Fibroblast of upper back skin (primary cell): ENCODE results near the gene GPATCH8.
"Not testable (repeated sequence)": the region's sequence is repeated elsewhere in the genome, so short reads cannot be mapped to it uniquely, and the experiment has no call there.

Experiments used
- DNase-seq: peaks from one replicate; pipeline ENCODE4 v3.0.0-alpha.2; 2013

Gene GPATCH8

GRCh38 chr17:44369414-44370023 lies 133.7 kb downstream of the GPATCH8 start:
- not testable (repeated sequence) for DNase-seq

- DNase-seq = not testable (repeated sequence)
Measured at GRCh38 chr17:44368391-44369243, 134.6 kb downstream of the GPATCH8 start.

- DNase-seq = no peak
Measured at GRCh38 chr17:44367231-44367979, 135.8 kb downstream of the GPATCH8 start.

GRCh38 chr17:44365051-44365450 lies 138.2 kb downstream of the GPATCH8 start:
- DNase-seq = not testable (repeated sequence)

GRCh38 chr17:44363613-44364159 lies 139.5 kb downstream of the GPATCH8 start, which contains the start of gene FAM171A2:
FAM171A2 (minus strand) TSS chr17:44363853; CDS start chr17:44363714, 139 bp downstream.
- DNase-seq = peak; percentile 49

- no peak for DNase-seq
Measured at GRCh38 chr17:44362949-44363612, 140.1 kb downstream of the GPATCH8 start.

- DNase-seq = no peak
Measured at GRCh38 chr17:44362459-44362948, 140.7 kb downstream of the GPATCH8 start.

GRCh38 chr17:44361292-44362260 lies 141.6 kb downstream of the GPATCH8 start:
- DNase-seq = no peak

- peak; percentile 48 for DNase-seq
Measured at GRCh38 chr17:44360826-44361225, 142.4 kb downstream of the GPATCH8 start.

- DNase-seq = no peak
Measured at GRCh38 chr17:44360144-44360533, 143.1 kb downstream of the GPATCH8 start.

GRCh38 chr17:44359458-44360143 lies 143.6 kb downstream of the GPATCH8 start:
- DNase-seq = no peak

- no peak for DNase-seq
Measured at GRCh38 chr17:44359006-44359405, 144.2 kb downstream of the GPATCH8 start.

GRCh38 chr17:44358066-44358465 lies 145.1 kb downstream of the GPATCH8 start:
- DNase-seq = no peak

GRCh38 chr17:44356241-44356640 lies 147.0 kb downstream of the GPATCH8 start:
- no peak for DNase-seq

GRCh38 chr17:44355642-44356099 lies 147.5 kb downstream of the GPATCH8 start:
- no peak for DNase-seq

- no peak for DNase-seq
Measured at GRCh38 chr17:44354582-44355561, 148.3 kb downstream of the GPATCH8 start.

- no peak for DNase-seq
Measured at GRCh38 chr17:44353672-44354331, 149.4 kb downstream of the GPATCH8 start.
